HepG2 (cell line): ENCODE measurements around the gene POU5F1. TPM values are rescaled to one million over a fixed set of nuclear protein-coding genes. Genes with fewer than 3 reads are reported as not detected.

Source experiments
- BRD4 ChIP-seq: sonication (generic); formaldehyde crosslinking; IDR thresholded peaks from 2 replicates; pipeline ENCODE4 v1.4.0; 2020; ENCODE audit warnings: missing genetic modification reagents
- GABPB1 ChIP-seq: IDR thresholded peaks from 2 replicates; pipeline ENCODE4 v1.6.1; 2016; ENCODE audit warnings: mild to moderate bottlenecking, missing genetic modification reagents, moderate library complexity, missing compliant biosample characterization
- HDAC6 ChIP-seq: fragments of 200-600 bp; sonication (generic); IDR thresholded peaks from 2 replicates; pipeline ENCODE4 v1.7.0; 2017; ENCODE audit warnings: mild to moderate bottlenecking, antibody characterized with exemption, low read length, low read depth
- HMG20A ChIP-seq: IDR thresholded peaks from 2 replicates; pipeline ENCODE4 v1.6.1; 2016; ENCODE audit warnings: borderline replicate concordance
- ISL2 ChIP-seq: sonication (generic); formaldehyde crosslinking; IDR thresholded peaks from 2 replicates; pipeline ENCODE4 v1.5.0; 2020; ENCODE audit warnings: missing genetic modification reagents
- POLR2G ChIP-seq: fragments of 200-400 bp; formaldehyde crosslinking; IDR thresholded peaks from 2 replicates; pipeline ENCODE4 v1.6.1; 2018; ENCODE audit warnings: mild to moderate bottlenecking, low read depth, low read length, moderate library complexity
- SMAD3 ChIP-seq: sonication (generic); formaldehyde crosslinking; IDR thresholded peaks from 2 replicates; pipeline ENCODE4 v1.4.0; 2020; ENCODE audit warnings: missing genetic modification reagents
- SMARCC2 ChIP-seq: fragments of 450-650 bp; IDR thresholded peaks from 2 replicates; pipeline ENCODE4 v1.6.1; 2017; ENCODE audit warnings: antibody characterized with exemption, mild to moderate bottlenecking
- SRSF4 ChIP-seq: fragments of 200-400 bp; formaldehyde crosslinking; IDR thresholded peaks from one replicate; pipeline ENCODE4 v1.6.1; 2018; ENCODE audit warnings: mild to moderate bottlenecking, low read depth, low read length, moderate library complexity; ENCODE audit not compliant: poor library complexity, severe bottlenecking
- TCF12 ChIP-seq, 2 experiments: fragments of 450-650 bp in 1 of 2; sonication (generic) in 1 of 2; formaldehyde crosslinking in 1 of 2; IDR thresholded peaks; 2 replicates each; pipeline versions ENCODE4 v1.6.1 to v1.8.0; 2017 to 2022; ENCODE audit warnings: antibody characterized with exemption in 1 of 2, mild to moderate bottlenecking in 1 of 2, missing genetic modification reagents in 1 of 2, moderate library complexity in 1 of 2
- ZNF234 ChIP-seq: sonication (generic); formaldehyde crosslinking; conservative IDR thresholded peaks from 2 replicates; pipeline ENCODE4 v1.5.1; 2020; ENCODE audit warnings: mild to moderate bottlenecking, missing genetic modification reagents
- polyA plus RNA-seq, 8 experiments: library from polyadenylated mRNA; depleted of rRNA in 3 of 8; stranded (reverse) in 7 of 8; unstranded in 1 of 8; fragments of >200 nt; fragmentation: Illumina TruSeq in 4 of 8; extraction: Trizol in 4 of 8; gene quantifications; 2 replicates each; pipeline versions ENCODE4 v1.2.1 to v1.2.3, GENCODE V29; 2011 to 2016; ENCODE audit warnings: low read depth in 4 of 8, missing spikeins in 1 of 8, mixed read lengths in 1 of 8; ENCODE audit not compliant: insufficient read depth in 1 of 8
- total RNA-seq, 5 experiments: library from RNA; depleted of rRNA; stranded (reverse); fragments of >200 nt; fragmentation: Illumina TruSeq; extraction: Trizol; gene quantifications; 2 replicates each; pipeline ENCODE4 v1.2.3, GENCODE V29; 2016; ENCODE audit warnings: low read depth in 1 of 5
- TF ChIP-seq, protein P1 (sequence below): sonication (generic); formaldehyde crosslinking; IDR thresholded peaks from 2 replicates; pipeline ENCODE4 v1.8.1; 2023; ENCODE audit warnings: mild to moderate bottlenecking, moderate library complexity, missing genetic modification reagents
- TF ChIP-seq, protein P2 (sequence below): IDR thresholded peaks from 2 replicates; pipeline ENCODE4 v1.4.0; 2020; ENCODE audit warnings: mild to moderate bottlenecking, missing genetic modification reagents
- TF ChIP-seq, protein P3 (sequence below): sonication (generic); formaldehyde crosslinking; IDR thresholded peaks from 2 replicates; pipeline ENCODE4 v1.5.0; 2020; ENCODE audit warnings: mild to moderate bottlenecking, missing genetic modification reagents, borderline replicate concordance
- TF ChIP-seq, protein P4 (sequence below): sonication (generic); formaldehyde crosslinking; IDR thresholded peaks from 2 replicates; pipeline ENCODE4 v1.8.0; 2022; ENCODE audit warnings: mild to moderate bottlenecking, missing genetic modification reagents, borderline replicate concordance
- TF ChIP-seq, protein P5 (sequence below): sonication (generic); formaldehyde crosslinking; conservative IDR thresholded peaks from 2 replicates; pipeline ENCODE4 v1.4.0; 2020; ENCODE audit warnings: missing genetic modification reagents

Gene POU5F1
- total and polyA plus RNA-seq, 2 of the 13 experiments (the other 11 are each of a cell fraction or from before 2014, with no cell fraction given): 2.5 to 7.2 TPM

DNA sequence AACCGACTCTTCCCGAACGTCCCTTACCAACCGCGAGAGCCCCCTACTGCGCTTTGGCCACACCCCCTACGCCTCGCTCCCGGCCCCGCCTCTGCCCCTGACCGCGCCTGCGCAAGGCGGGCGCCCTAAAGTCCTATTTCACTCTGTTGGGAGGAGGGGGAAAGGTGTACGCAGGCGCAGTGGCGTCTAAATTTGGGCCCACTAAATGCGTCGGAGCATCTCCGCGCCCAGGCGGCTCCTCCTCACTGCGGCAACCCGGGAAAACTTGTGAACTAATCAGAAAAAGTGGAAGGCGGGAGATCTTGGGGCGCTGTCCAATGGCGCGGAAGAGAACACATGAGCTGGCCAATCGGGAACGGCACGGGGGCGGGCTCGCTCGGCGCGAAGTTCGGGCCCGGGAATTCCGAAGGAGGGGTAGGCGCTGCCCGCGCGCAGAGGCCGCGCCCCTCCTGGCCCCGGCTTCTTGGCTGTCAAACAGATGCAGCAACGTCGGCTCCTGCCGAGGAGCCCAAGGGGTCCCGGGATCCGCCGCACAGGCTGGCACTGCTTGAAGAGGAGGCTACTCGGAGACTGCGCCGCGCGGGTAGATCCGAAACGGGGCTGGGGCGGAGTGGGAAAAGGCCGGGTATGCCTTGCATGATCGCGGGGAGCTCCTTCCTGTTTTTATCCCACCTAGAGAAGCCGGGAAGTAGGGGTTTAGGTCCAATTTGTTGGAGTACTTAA lies 12.2 kb downstream of the POU5F1 start, which contains the start of gene TCF19 (continued):
- TF ChIP-seq SMARCC2 (no peak), GABPB1 (peak; percentile 82), HDAC6 (no peak), ISL2 (0 out of 2 replicates have a peak, but pooled peaks have one; percentile 51), HMG20A (CRISPR knock-in tag) (no peak), POLR2G (peak; percentile 63; the same call in 1 of the 2 replicates), SMAD3 (0 out of 2 replicates have a peak, but pooled peaks have one; percentile 28), ZNF234 (CRISPR knock-in tag) (no peak), TCF12 (IDR thresholded peaks at IDR 0.05) (no peak), TCF12 (CRISPR knock-in tag; IDR thresholded peaks at IDR 0.05) (no peak), SRSF4 (no peak), BRD4 (no peak)
- TF ChIP-seq, protein P1, sequence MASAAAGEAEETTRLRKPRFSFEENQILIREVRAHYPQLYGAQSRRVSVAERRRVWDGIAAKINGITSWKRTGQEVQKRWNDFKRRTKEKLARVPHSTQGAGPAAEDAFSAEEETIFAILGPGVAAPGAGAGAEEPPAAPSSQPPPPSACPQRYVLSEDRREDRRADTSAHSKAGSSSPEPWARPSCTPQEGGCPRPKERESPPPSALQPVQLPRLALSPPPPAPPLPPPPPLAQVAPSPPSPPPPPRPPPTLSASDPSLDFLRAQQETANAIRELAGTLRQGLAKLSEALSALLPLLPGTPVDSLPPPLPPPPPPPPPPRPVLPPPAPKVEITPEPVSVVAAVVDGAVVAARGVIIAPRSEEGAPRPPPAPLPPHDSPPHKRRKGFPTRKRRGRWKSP (CRISPR knock-in tag): peak; percentile 87
- TF ChIP-seq, protein P2, sequence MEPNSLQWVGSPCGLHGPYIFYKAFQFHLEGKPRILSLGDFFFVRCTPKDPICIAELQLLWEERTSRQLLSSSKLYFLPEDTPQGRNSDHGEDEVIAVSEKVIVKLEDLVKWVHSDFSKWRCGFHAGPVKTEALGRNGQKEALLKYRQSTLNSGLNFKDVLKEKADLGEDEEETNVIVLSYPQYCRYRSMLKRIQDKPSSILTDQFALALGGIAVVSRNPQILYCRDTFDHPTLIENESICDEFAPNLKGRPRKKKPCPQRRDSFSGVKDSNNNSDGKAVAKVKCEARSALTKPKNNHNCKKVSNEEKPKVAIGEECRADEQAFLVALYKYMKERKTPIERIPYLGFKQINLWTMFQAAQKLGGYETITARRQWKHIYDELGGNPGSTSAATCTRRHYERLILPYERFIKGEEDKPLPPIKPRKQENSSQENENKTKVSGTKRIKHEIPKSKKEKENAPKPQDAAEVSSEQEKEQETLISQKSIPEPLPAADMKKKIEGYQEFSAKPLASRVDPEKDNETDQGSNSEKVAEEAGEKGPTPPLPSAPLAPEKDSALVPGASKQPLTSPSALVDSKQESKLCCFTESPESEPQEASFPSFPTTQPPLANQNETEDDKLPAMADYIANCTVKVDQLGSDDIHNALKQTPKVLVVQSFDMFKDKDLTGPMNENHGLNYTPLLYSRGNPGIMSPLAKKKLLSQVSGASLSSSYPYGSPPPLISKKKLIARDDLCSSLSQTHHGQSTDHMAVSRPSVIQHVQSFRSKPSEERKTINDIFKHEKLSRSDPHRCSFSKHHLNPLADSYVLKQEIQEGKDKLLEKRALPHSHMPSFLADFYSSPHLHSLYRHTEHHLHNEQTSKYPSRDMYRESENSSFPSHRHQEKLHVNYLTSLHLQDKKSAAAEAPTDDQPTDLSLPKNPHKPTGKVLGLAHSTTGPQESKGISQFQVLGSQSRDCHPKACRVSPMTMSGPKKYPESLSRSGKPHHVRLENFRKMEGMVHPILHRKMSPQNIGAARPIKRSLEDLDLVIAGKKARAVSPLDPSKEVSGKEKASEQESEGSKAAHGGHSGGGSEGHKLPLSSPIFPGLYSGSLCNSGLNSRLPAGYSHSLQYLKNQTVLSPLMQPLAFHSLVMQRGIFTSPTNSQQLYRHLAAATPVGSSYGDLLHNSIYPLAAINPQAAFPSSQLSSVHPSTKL (CRISPR knock-in tag): peak; percentile 45; the same call in 1 of the 2 replicates
- TF ChIP-seq, protein P3, sequence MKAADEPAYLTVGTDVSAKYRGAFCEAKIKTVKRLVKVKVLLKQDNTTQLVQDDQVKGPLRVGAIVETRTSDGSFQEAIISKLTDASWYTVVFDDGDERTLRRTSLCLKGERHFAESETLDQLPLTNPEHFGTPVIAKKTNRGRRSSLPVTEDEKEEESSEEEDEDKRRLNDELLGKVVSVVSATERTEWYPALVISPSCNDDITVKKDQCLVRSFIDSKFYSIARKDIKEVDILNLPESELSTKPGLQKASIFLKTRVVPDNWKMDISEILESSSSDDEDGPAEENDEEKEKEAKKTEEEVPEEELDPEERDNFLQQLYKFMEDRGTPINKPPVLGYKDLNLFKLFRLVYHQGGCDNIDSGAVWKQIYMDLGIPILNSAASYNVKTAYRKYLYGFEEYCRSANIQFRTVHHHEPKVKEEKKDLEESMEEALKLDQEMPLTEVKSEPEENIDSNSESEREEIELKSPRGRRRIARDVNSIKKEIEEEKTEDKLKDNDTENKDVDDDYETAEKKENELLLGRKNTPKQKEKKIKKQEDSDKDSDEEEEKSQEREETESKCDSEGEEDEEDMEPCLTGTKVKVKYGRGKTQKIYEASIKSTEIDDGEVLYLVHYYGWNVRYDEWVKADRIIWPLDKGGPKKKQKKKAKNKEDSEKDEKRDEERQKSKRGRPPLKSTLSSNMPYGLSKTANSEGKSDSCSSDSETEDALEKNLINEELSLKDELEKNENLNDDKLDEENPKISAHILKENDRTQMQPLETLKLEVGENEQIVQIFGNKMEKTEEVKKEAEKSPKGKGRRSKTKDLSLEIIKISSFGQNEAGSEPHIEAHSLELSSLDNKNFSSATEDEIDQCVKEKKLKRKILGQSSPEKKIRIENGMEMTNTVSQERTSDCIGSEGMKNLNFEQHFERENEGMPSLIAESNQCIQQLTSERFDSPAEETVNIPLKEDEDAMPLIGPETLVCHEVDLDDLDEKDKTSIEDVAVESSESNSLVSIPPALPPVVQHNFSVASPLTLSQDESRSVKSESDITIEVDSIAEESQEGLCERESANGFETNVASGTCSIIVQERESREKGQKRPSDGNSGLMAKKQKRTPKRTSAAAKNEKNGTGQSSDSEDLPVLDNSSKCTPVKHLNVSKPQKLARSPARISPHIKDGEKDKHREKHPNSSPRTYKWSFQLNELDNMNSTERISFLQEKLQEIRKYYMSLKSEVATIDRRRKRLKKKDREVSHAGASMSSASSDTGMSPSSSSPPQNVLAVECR (CRISPR knock-in tag): peak; percentile 100
- TF ChIP-seq, protein P4, sequence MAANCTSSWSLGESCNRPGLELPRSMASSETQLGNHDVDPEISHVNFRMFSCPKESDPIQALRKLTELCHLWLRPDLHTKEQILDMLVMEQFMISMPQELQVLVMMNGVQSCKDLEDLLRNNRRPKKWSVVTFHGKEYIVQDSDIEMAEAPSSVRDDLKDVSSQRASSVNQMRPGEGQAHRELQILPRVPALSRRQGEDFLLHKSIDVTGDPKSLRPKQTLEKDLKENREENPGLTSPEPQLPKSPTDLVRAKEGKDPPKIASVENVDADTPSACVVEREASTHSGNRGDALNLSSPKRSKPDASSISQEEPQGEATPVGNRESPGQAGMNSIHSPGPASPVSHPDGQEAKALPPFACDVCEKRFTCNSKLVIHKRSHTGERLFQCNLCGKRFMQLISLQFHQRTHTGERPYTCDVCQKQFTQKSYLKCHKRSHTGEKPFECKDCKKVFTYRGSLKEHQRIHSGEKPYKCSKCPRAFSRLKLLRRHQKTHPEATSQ (CRISPR knock-in tag): peak; percentile 81
- TF ChIP-seq, protein P5, sequence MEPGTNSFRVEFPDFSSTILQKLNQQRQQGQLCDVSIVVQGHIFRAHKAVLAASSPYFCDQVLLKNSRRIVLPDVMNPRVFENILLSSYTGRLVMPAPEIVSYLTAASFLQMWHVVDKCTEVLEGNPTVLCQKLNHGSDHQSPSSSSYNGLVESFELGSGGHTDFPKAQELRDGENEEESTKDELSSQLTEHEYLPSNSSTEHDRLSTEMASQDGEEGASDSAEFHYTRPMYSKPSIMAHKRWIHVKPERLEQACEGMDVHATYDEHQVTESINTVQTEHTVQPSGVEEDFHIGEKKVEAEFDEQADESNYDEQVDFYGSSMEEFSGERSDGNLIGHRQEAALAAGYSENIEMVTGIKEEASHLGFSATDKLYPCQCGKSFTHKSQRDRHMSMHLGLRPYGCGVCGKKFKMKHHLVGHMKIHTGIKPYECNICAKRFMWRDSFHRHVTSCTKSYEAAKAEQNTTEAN (CRISPR knock-in tag): no peak
